Measurements from ENCODE around the gene DTNBP1.

DTNBP1 gene

GRCh38 chr6:15522856-15523529, 139.8 kb downstream of the DTNBP1 start:
- DNase-seq (ENCODE audit: low spot score) = no peak
- no peak for TF ChIP-seq CTCF (IDR thresholded peaks at IDR 0.05; ENCODE audit: borderline replicate concordance, control extremely low read depth, extremely low read depth, insufficient read depth, missing control alignments)
- in situ Hi-C loops (cut with MboI; ENCODE audit: low sequenced_read_pairs, unreplicated experiment) = loop anchor here (25.0 kb wide), 1 partner anchor 664 kb away; no protein-coding TSS in a partner anchor

- no peak for DNase-seq (ENCODE audit: low spot score)
- in situ Hi-C loops (cut with MboI; ENCODE audit: low sequenced_read_pairs, unreplicated experiment) = loop anchor here (25.0 kb wide), 1 partner anchor 665 kb away; no protein-coding TSS in a partner anchor
- TF ChIP-seq CTCF (IDR thresholded peaks at IDR 0.05; ENCODE audit: borderline replicate concordance, control extremely low read depth, extremely low read depth, insufficient read depth, missing control alignments) = no peak
Measured at GRCh38 chr6:15522427-15522826, 140.4 kb downstream of the DTNBP1 start.

GRCh38 chr6:15522026-15522425, 140.8 kb downstream of the DTNBP1 start:
- TF ChIP-seq CTCF (IDR thresholded peaks at IDR 0.05; ENCODE audit: borderline replicate concordance, control extremely low read depth, extremely low read depth, insufficient read depth, missing control alignments) = no peak
- no peak for DNase-seq (ENCODE audit: low spot score)
- in situ Hi-C loops (cut with MboI; ENCODE audit: low sequenced_read_pairs, unreplicated experiment) = loop anchor here (25.0 kb wide), 1 partner anchor 665 kb away; no protein-coding TSS in a partner anchor

GRCh38 chr6:15521582-15521981, 141.2 kb downstream of the DTNBP1 start:
- DNase-seq (ENCODE audit: low spot score) = no peak
- TF ChIP-seq CTCF (IDR thresholded peaks at IDR 0.05; ENCODE audit: borderline replicate concordance, control extremely low read depth, extremely low read depth, insufficient read depth, missing control alignments) = no peak
- in situ Hi-C loops (cut with MboI; ENCODE audit: low sequenced_read_pairs, unreplicated experiment) = loop anchor here (25.0 kb wide), 1 partner anchor 666 kb away; no protein-coding TSS in a partner anchor

- TF ChIP-seq CTCF (IDR thresholded peaks at IDR 0.05; ENCODE audit: borderline replicate concordance, control extremely low read depth, extremely low read depth, insufficient read depth, missing control alignments) = no peak
- DNase-seq (ENCODE audit: low spot score) = no peak
- in situ Hi-C loops (cut with MboI; ENCODE audit: low sequenced_read_pairs, unreplicated experiment) = loop anchor here (25.0 kb wide), 1 partner anchor 667 kb away; no protein-coding TSS in a partner anchor
Measured at GRCh38 chr6:15520626-15521203, 142.1 kb downstream of the DTNBP1 start.

- in situ Hi-C loops (cut with MboI; ENCODE audit: low sequenced_read_pairs, unreplicated experiment) = loop anchor here (25.0 kb wide), 1 partner anchor 668 kb away; no protein-coding TSS in a partner anchor
- no peak for TF ChIP-seq CTCF (IDR thresholded peaks at IDR 0.05; ENCODE audit: borderline replicate concordance, control extremely low read depth, extremely low read depth, insufficient read depth, missing control alignments)
- DNase-seq (ENCODE audit: low spot score) = no peak
Measured at GRCh38 chr6:15519681-15520080, 143.1 kb downstream of the DTNBP1 start.

Measured in GM13976 (cell line).